Endothelial cell of umbilical vein (primary cell): Measurements from ENCODE around the gene SSH2. TPM values are rescaled to one million over a fixed set of nuclear protein-coding genes. Genes with fewer than 3 reads are reported as not detected.

Experiments
- BruUV-seq: library from RNA; stranded (reverse); fragments of 400-500 nt; replicated peaks from 2 replicates; lab custom pipeline; 2021; lab: Mats Ljungman, UMichigan
- CTCF ChIA-PET: fragments of 300-600, 350-600 bp; sonication (Branson Sonifier 250); formaldehyde crosslinking; loops from one replicate; lab custom pipeline; 2021; ENCODE audit warnings: antibody characterized with exemption, inconsistent platforms; lab: Charles Lee
- POLR2A ChIA-PET: fragments of 300-600, 350-600 bp; sonication (Branson Sonifier 250); formaldehyde crosslinking; loops from one replicate; lab custom pipeline; 2021; ENCODE audit warnings: antibody characterized with exemption, inconsistent platforms; lab: Charles Lee
- DNase-seq: peaks from one replicate; pipeline ENCODE4 v3.0.0-alpha.2; 2011; ENCODE audit warnings: low read depth, low spot score
- FAIRE-seq: peaks from 2 replicates; lab custom pipeline; 2011; peaks lifted over from hg19 to GRCh38; lab: Jason Lieb, UNC
- H2AFZ ChIP-seq: 2 replicates; pipeline ENCODE4 v1.6.0; 2012; ENCODE audit warnings: low read depth, low read length, control low read depth, inconsistent platforms
- H3K27ac ChIP-seq: 2 replicates; pipeline ENCODE4 v1.5.1; 2011; ENCODE audit warnings: low read depth, mild to moderate bottlenecking, control low read depth, low read length, moderate library complexity; ENCODE audit not compliant: insufficient read depth
- H3K27me3 ChIP-seq, 2 experiments: 2 replicates each; pipeline versions ENCODE4 v1.6.0 to v1.6.1; 2011; ENCODE audit warnings: low read length in 2 of 2, mixed read lengths in 1 of 2; ENCODE audit not compliant: control insufficient read depth in 2 of 2, insufficient read depth in 2 of 2
- H3K36me3 ChIP-seq, 2 experiments: 2 replicates in 1 of 2; 3 replicates in 1 of 2; pipeline ENCODE4 v1.5.1; 2011; ENCODE audit warnings: low read length in 2 of 2, mild to moderate bottlenecking in 1 of 2, moderate library complexity in 1 of 2; ENCODE audit not compliant: control insufficient read depth in 2 of 2, insufficient read depth in 2 of 2; ENCODE audit errors: extremely low read depth in 1 of 2
- H3K4me1 ChIP-seq: 3 replicates; pipeline ENCODE4 v1.5.1; 2011; ENCODE audit warnings: mild to moderate bottlenecking, low read length; ENCODE audit not compliant: control insufficient read depth, insufficient read depth; ENCODE audit errors: extremely low read depth
- H3K4me2 ChIP-seq: 2 replicates; pipeline ENCODE4 v1.6.1; 2011; ENCODE audit warnings: low read length, control low read depth, mixed read lengths; ENCODE audit not compliant: insufficient read depth
- H3K4me3 ChIP-seq, 3 experiments: fragments of 200-600 bp in 1 of 3; sonication (generic), shearing (Covaris generic) in 1 of 3; replicated peaks in 1 of 3; 2 replicates each; pipeline ENCODE4 v1.5.1; 2011 to 2016; ENCODE audit warnings: control low read depth in 3 of 3, low read length in 3 of 3, mild to moderate bottlenecking in 2 of 3, inconsistent platforms in 1 of 3, low read depth in 1 of 3, moderate library complexity in 1 of 3; ENCODE audit not compliant: insufficient read depth in 1 of 3
- H3K79me2 ChIP-seq: 2 replicates; pipeline ENCODE4 v1.6.0; 2012; ENCODE audit warnings: low read length, inconsistent platforms; ENCODE audit not compliant: control insufficient read depth, insufficient read depth
- H3K9ac ChIP-seq: replicated peaks from 2 replicates; pipeline ENCODE3; 2011; ENCODE audit warnings: low read length, control low read depth; ENCODE audit not compliant: insufficient read depth; ENCODE audit errors: extremely low read depth
- H3K9me1 ChIP-seq: replicated peaks from 3 replicates; pipeline ENCODE4 v1.6.0; 2011; ENCODE audit warnings: mild to moderate bottlenecking, low read length; ENCODE audit not compliant: control insufficient read depth, insufficient read depth; ENCODE audit errors: extremely low read depth
- H3K9me3 ChIP-seq: replicated peaks from 2 replicates; pipeline ENCODE4 v1.5.1; 2012; ENCODE audit warnings: low read length, inconsistent platforms; ENCODE audit not compliant: control insufficient read depth, insufficient read depth
- H4K20me1 ChIP-seq: replicated peaks from 2 replicates; pipeline ENCODE3; 2011; ENCODE audit warnings: mild to moderate bottlenecking, low read length; ENCODE audit not compliant: control insufficient read depth, insufficient read depth; ENCODE audit errors: extremely low read depth
- EZH2 ChIP-seq: IDR thresholded peaks from 2 replicates; pipeline ENCODE4 v1.6.1; 2012; ENCODE audit warnings: borderline replicate concordance, low read depth, mild to moderate bottlenecking, moderate library complexity, low read length, inconsistent platforms; ENCODE audit not compliant: severe bottlenecking
- FOS ChIP-seq: IDR thresholded peaks from 2 replicates; pipeline ENCODE4 v1.6.1; 2011; ENCODE audit warnings: mild to moderate bottlenecking, low read length, moderate library complexity, borderline replicate concordance; ENCODE audit not compliant: insufficient read depth
- GATA2 ChIP-seq: IDR thresholded peaks from 2 replicates; pipeline ENCODE4 v1.7.0; 2011; ENCODE audit warnings: low read depth, mild to moderate bottlenecking, moderate library complexity, mixed read lengths, low read length; ENCODE audit not compliant: insufficient read length, insufficient read depth
- JUN ChIP-seq: IDR thresholded peaks from 2 replicates; pipeline ENCODE4 v1.6.1; 2011; ENCODE audit warnings: borderline replicate concordance, low read depth; ENCODE audit not compliant: insufficient read length, insufficient read depth
- MYC ChIP-seq: IDR thresholded peaks from one replicate; pipeline ENCODE4 v1.6.1; 2011; ENCODE audit warnings: mild to moderate bottlenecking, low read depth, low read length
- POLR2A ChIP-seq: IDR thresholded peaks from 2 replicates; pipeline ENCODE4 v1.6.1; 2012; ENCODE audit warnings: low read depth, mild to moderate bottlenecking, control low read depth, low read length
- POLR2AphosphoS5 ChIP-seq: IDR thresholded peaks from 2 replicates; pipeline ENCODE4 v1.6.1; 2012; ENCODE audit warnings: low read depth, mild to moderate bottlenecking, control low read depth, low read length, moderate library complexity; ENCODE audit not compliant: insufficient read depth
- dilution Hi-C: fragments of 300-500 bp; cut with MboI; formaldehyde crosslinking; loops from one replicate; pipeline ENCODE4 v1.15.0; 2019; ENCODE audit warnings: low sequenced_read_pairs; ENCODE audit not compliant: extremely low pct_ligation_motif_present
- intact Hi-C: fragments of 100-400 bp; cut with micrococcal nuclease; formaldehyde crosslinking; loops from one replicate; pipeline ENCODE4 v1.10.0; 2022
- polyA plus RNA-seq, 4 experiments: library from polyadenylated mRNA; depleted of rRNA in 3 of 4; stranded (reverse) in 3 of 4; unstranded in 1 of 4; fragments of >200 nt; gene quantifications; 2 replicates each; pipeline versions ENCODE4 v1.2.1 to v1.2.3, GENCODE V29; 2011 to 2012; ENCODE audit warnings: missing spikeins in 1 of 4
- total RNA-seq: library from RNA; stranded (reverse); gene quantifications from 2 replicates; pipeline ENCODE4 v1.2.3, GENCODE V29; 2021
- TF ChIP-seq, protein P1 (sequence below), 2 donors: IDR thresholded peaks; 1 replicate in 1 of 2; 2 replicates in 1 of 2; pipeline ENCODE4 v1.5.1; 2011; ENCODE audit warnings: low read length in 2 of 2, mild to moderate bottlenecking in 2 of 2, moderate library complexity in 2 of 2, control low read depth in 1 of 2, inconsistent platforms in 1 of 2, low read depth in 1 of 2; ENCODE audit not compliant: insufficient read depth in 1 of 2; ENCODE audit errors: extremely low read depth in 1 of 2
- TF ChIP-seq, protein P2 (sequence below): IDR thresholded peaks from 2 replicates; pipeline ENCODE4 v1.6.1; 2011; ENCODE audit not compliant: insufficient read depth, insufficient read length

SSH2 gene
- total and polyA plus RNA-seq, 2 donors (not counting 3 experiments of a cell fraction or from before 2014, with no cell fraction given): 24.6 to 60.9 TPM

DNA sequence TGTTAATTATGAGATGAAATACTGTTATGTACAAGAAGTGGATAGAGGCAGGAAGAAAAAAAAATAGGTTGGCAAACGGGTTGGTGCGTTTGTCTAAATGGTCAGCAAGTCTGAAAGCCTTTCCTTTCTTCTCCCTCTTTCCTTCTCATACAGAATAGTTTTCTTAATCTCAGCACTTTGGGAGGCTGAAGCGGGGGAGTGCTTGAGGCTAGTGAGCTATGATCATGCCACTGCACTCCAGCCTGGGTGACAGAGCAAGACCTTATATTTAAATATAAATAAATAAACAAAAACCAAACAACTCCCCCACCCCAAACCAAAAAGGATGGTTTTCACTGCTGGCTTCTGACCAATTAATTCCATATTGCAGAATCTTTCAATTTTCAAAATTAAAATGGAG is 232.7 kb downstream of the SSH2 start:
- Histone ChIP-seq H3K4me3 (no peak overlapping the region), H3K9ac (no peak overlapping the region), H3K4me1 (peaks cover 4% of the 10 kb centered on the region), H3K79me2 (no peaks in the 10 kb centered on the region), H2AFZ (no peak overlapping the region), H3K4me2 (no peak overlapping the region), H4K20me1 (no peaks in the 10 kb centered on the region), H3K27ac (no peak overlapping the region), H3K36me3 (peaks cover 0 to 10% of the 10 kb centered on the region in 2 experiments), H3K27me3 (no peaks in the 10 kb centered on the region), H3K9me1 (no peaks in the 10 kb centered on the region), H3K9me3 (no peaks in the 10 kb centered on the region)
- no peak for FAIRE-seq
- POLR2A ChIA-PET: no interaction called here
- intact Hi-C loops (no loop called here), dilution Hi-C loops (no loop called here)
- DNase-seq: no peak
- BruUV-seq: no TSS peak
- CTCF ChIA-PET: no interaction called here
- TF ChIP-seq JUN (no peak), FOS (no peak), POLR2AphosphoS5 (no peak), EZH2 (no peak), MYC (no peak), POLR2A (no peak), GATA2 (no peak)
- TF ChIP-seq, protein P1, sequence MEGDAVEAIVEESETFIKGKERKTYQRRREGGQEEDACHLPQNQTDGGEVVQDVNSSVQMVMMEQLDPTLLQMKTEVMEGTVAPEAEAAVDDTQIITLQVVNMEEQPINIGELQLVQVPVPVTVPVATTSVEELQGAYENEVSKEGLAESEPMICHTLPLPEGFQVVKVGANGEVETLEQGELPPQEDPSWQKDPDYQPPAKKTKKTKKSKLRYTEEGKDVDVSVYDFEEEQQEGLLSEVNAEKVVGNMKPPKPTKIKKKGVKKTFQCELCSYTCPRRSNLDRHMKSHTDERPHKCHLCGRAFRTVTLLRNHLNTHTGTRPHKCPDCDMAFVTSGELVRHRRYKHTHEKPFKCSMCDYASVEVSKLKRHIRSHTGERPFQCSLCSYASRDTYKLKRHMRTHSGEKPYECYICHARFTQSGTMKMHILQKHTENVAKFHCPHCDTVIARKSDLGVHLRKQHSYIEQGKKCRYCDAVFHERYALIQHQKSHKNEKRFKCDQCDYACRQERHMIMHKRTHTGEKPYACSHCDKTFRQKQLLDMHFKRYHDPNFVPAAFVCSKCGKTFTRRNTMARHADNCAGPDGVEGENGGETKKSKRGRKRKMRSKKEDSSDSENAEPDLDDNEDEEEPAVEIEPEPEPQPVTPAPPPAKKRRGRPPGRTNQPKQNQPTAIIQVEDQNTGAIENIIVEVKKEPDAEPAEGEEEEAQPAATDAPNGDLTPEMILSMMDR (IDR thresholded peaks at IDR 0.05; ENCODE audit: extremely low read depth in 1 of 2, insufficient read depth in 1 of 2, low read depth in 1 of 2, low read length in 2 of 2): no peak
- TF ChIP-seq, protein P2, sequence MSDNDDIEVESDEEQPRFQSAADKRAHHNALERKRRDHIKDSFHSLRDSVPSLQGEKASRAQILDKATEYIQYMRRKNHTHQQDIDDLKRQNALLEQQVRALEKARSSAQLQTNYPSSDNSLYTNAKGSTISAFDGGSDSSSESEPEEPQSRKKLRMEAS: no peak
